Muscle of leg (tissue), 11 donors: ENCODE measurements around the gene RNF157. TPM values are rescaled to one million over a fixed set of nuclear protein-coding genes. Genes with fewer than 3 reads are reported as not detected.

ENCODE experiments used
- DNase-seq: peaks from one replicate; pipeline ENCODE4 v3.0.0; 2013
- H3K27ac ChIP-seq: one replicate; pipeline ENCODE4 v1.5.1; 2013; ENCODE audit warnings: mild to moderate bottlenecking, low read length, control low read depth
- H3K27me3 ChIP-seq: one replicate; pipeline ENCODE4 v1.6.1; 2013; ENCODE audit warnings: low read length; ENCODE audit not compliant: control insufficient read depth, insufficient read depth
- H3K36me3 ChIP-seq: one replicate; pipeline ENCODE4 v1.6.1; 2013; ENCODE audit warnings: low read length; ENCODE audit not compliant: control insufficient read depth, insufficient read depth
- H3K4me1 ChIP-seq: one replicate; pipeline ENCODE4 v1.6.1; 2013; ENCODE audit warnings: low read length; ENCODE audit not compliant: control insufficient read depth, insufficient read depth
- H3K4me3 ChIP-seq: one replicate; pipeline ENCODE4 v1.5.1; 2013; ENCODE audit warnings: low read length, control low read depth
- H3K9me3 ChIP-seq: replicated peaks from 2 replicates; pipeline ENCODE4 v1.6.1; 2013; ENCODE audit warnings: low read depth, low read length; ENCODE audit not compliant: control insufficient read depth
- WGBS: methylation state at CpG from one replicate; pipeline ENCODE4 v1.1.5; 2013; ENCODE audit warnings: missing lambda C conversion rate; ENCODE audit not compliant: insufficient coverage; 5-methylcytosine and 5-hydroxymethylcytosine counted together
- polyA plus RNA-seq, 8 donors: library from polyadenylated mRNA; unstranded; fragments of 120-200 nt; gene quantifications; one replicate each; pipeline versions ENCODE4 v1.2.1 to v1.2.3, GENCODE V29; 2013; ENCODE audit warnings: inconsistent platforms in 1 of 8, low replicate concordance in 1 of 8; ENCODE audit not compliant: insufficient read length in 8 of 8, insufficient read depth in 1 of 8
- total RNA-seq: library from RNA; stranded (reverse); fragments of 120-200 nt; gene quantifications from one replicate; pipeline ENCODE4 v1.2.4, GENCODE V29; 2013

RNF157 gene
- total and polyA plus RNA-seq, 9 donors: 5.5 to 11.1 (median 10.0) TPM

DNA sequence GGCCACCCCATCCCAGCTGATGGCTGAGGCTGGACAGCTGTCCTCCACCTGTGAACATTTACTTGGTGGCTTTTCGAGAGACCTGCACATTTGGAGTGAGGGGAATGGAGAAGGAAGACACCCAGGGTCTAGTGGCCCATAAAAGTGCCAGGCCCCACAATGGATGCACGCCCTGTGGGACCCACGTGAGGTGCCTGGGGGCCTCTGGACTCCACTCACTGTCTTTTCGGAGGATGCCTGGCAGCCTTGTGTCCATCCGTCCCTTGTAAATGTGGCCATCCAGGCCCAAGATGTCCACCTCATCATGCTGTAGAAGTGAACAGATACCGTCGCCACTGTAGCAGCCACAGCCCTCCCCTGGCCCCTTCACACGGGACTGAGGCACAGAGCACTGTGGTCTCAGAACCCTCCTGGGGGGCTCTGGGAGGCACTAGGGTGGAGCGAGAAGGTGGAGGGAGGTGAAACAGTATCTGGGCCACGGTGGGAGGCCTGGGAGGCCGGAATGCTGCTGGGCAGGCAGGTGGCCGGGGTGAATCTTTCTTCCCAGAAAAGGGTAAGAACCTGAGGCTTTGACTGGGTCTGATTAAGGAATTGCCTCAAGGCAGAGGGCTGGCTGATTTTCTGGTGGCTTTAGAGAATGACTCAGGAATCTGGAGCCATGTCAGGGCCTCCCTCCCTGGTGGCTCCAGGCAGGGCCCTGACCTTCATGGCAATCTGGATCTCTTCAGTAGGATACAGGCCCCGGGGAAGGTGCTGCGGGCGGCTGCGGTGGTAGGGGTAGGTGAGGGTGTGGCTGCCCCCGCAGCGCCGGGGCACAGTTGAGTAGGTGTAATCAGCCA is 36.4 kb upstream of the RNF157 start:
- H3K27ac ChIP-seq: no peak overlapping the region
- no peak for DNase-seq

DNA sequence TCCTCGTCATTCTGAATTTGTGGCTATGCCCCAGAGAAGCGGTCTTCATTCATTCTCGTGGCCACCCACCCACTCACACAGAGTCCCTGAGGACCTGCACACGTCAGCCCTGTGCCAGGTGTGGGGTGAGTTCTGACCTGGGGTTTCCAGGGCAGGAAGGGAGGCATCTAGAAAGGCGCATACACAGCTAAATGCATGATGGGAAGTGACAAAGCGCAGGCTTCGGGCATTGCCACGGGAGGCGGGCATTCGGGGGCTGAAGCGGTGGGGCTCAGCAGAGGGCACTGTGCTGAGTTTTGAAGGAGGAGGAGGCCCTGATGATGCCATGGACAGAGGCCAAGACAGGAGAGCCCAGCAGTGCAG is 35.8 kb upstream of the RNF157 start:
- Histone ChIP-seq H3K27me3 (no peaks in the 10 kb centered on the region), H3K4me1 (peaks cover 41% of the 10 kb centered on the region), H3K36me3 (no peaks in the 10 kb centered on the region), H3K9me3 (no peaks in the 10 kb centered on the region), H3K27ac (no peak overlapping the region), H3K4me3 (no peak overlapping the region)
- DNase-seq: no peak
- WGBS: 88% methylated on average over 7 of the region's 11 CpGs

More for the DNA sequence above, 36.4 kb upstream of the RNF157 start:
- peaks cover 41% of the 10 kb centered on the region for H3K4me1 ChIP-seq
- H3K27me3 ChIP-seq: no peaks in the 10 kb centered on the region
- H3K9me3 ChIP-seq: no peaks in the 10 kb centered on the region
- H3K36me3 ChIP-seq: no peaks in the 10 kb centered on the region
- WGBS: 73% methylated on average over 12 of the region's 19 CpGs
- no peak overlapping the region for H3K4me3 ChIP-seq

DNA sequence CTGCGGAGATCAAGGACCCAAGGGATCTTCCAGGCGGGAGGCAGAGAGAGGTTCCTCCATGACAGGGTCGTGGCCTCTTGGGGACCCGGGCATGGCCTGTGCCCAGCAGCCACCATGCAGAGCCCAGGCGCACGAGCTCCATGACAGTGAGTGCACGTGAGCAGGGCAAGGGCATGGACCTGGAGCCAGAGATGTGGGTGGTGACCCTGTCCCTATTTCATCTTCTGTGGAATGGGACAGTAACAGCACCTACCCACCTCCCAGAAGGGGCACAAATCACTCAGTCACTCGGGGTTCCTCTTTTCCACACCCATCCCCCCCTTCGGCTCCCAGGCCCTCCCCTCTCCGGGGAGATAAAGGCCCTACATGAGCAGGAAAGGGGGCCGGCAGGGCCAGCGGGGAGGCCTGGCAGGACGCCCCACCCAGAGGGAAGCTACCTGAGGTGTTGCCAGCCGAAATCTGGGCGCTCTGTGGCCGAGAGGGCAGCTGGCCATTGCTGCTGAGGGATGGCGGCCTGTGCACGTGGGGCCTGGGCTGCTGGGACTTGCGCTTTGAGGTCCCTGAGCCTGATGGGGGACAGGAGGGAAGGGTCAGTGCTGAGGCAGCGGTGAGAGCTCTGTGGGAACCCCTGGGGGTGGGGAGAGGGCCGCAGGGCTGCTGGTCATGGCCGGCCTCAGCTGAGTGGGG is 35.2 kb upstream of the RNF157 start:
- no peaks in the 10 kb centered on the region for H3K9me3 ChIP-seq
- H3K36me3 ChIP-seq: no peaks in the 10 kb centered on the region
- H3K4me1 ChIP-seq: peaks cover 46% of the 10 kb centered on the region
- 79% methylated on average over 15 of the region's 22 CpGs for WGBS
- H3K27me3 ChIP-seq: no peaks in the 10 kb centered on the region
- no peak for DNase-seq
- H3K27ac ChIP-seq: no peak overlapping the region
- no peak overlapping the region for H3K4me3 ChIP-seq

DNA sequence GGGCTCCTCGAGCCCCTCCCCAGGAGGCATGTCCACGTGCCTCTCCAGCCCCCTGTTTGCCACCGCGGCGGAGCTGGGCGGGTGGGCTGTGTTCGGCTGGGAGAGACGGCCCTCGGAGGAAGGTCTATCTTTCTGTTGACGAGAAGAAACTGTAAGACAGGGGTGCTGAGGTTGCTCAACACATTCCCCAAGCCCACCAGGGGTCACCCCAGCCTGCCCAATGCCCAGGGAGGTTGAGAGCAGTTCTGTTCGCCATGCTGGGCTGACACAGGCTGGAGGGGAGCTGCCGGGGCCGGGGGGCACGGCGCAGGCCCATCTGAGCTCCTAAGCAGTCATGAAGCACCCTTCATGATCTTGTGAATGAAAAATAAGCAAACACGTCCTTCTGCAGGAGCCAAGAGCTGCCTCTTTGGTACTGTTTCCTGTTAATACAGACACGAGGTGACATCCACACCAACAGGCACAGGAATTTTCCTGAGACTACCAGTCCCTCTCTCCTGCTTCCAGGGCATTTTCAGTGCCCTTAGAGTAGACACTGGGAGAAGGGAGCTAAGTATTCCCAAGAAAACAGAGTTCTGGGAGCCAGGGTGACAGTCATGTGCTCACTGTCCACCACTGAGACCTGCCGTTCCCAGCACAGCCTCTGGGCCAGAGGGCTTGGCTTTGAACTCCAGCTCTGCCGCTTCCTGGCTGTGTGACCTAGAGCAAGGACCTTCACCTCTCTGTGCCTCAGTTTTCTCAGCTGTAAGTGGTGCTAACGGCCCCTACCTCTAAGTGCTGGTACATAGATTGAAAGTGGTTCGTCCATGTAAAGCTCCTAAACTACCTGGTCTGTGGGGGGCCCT is 34.0 kb upstream of the RNF157 start:
- Histone ChIP-seq H3K27ac (no peak overlapping the region), H3K36me3 (peaks cover 11% of the 10 kb centered on the region), H3K9me3 (no peaks in the 10 kb centered on the region), H3K27me3 (no peaks in the 10 kb centered on the region), H3K4me1 (peaks cover 54% of the 10 kb centered on the region), H3K4me3 (no peak overlapping the region)
- DNase-seq: no peak
- 62% methylated on average over 5 of the region's 21 CpGs for WGBS

DNA sequence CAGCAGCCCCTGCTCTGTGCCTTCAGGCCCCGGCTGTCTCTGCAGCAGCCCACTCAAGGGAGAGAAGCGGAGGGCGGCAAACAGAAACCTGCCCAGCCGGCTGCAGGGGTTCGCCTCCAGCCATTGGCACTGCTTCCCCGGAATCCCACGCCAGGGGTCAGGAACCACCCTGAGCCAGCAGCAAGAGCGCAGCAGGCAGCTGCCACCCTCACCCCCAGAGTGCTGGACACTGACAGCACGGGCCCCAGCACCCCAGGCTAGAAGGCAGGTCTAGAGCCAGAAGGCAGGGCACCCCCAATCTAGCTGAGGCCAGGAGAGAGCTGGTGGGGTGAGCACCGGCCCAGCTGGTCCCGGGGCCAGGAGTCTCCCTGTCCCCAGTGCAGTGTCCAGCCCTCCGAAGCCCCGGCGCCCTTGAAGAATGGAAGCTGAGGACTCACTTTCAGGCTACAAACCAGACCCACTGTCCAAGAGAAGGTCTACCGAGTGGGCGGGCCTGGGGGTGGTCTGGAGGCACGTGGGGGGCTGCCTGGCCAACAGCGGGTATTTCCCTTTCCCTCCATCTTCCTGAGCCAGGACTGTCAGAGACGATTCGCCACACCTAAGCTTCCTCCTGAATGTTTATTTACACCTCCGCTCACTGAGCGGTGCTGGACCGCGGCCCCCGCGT is 33.3 kb upstream of the RNF157 start:
- H3K36me3 ChIP-seq: peaks cover 17% of the 10 kb centered on the region
- 59% methylated on average over 17 of the region's 26 CpGs for WGBS
- no peak overlapping the region for H3K27ac ChIP-seq
- peaks cover 55% of the 10 kb centered on the region for H3K4me1 ChIP-seq
- no peak for DNase-seq
- no peaks in the 10 kb centered on the region for H3K27me3 ChIP-seq
- H3K4me3 ChIP-seq: no peak overlapping the region
- no peaks in the 10 kb centered on the region for H3K9me3 ChIP-seq

DNA sequence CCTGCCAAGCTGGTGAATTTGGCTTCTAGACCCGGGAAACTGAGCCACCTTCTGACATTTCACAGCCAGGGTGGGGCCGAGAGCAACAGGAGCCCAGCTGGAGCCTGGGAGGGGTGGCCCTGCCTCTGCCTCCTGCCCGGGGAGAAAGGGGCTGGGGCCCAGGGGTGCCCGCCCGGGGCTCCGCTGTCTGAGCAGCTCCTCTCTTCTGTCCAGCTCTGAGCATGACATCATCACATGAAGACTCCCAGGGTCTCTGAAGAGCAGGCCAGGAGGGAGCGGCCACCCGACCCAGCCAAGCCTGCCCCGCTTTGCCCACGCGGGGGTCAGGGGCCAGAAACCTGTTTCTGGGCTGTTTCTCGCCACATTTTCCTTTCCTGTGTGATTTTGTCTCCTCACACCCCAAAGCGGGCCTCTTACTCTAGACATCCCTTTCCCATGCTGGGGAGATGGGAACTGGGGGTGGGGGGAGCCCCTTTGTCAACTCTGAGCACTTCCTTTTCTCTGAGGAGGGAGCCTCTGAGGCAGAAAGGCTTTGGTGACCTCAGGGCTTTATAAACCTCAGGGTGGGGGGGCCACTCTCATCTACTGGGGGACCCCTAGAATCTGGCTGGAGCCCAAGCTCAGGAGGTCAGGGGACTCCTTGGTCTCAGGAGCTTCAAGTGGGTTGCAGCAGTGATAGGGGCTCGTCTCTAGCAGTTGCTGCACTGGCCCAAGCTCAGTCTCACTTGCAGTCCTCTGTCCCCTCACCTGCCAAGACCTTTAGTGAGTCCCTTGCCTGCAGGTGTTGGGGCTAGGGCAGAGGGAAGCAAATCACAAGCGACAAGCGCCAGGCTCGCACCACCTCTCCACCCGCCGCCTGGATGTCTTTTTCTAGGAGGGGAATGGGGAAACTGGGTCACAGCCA is 32.5 kb upstream of the RNF157 start:
- H3K9me3 ChIP-seq: no peaks in the 10 kb centered on the region
- peaks cover 24% of the 10 kb centered on the region for H3K36me3 ChIP-seq
- H3K27me3 ChIP-seq: no peaks in the 10 kb centered on the region
- 46% methylated on average over 8 of the region's 19 CpGs for WGBS
- peak overlapping the region; percentile 85 for H3K27ac ChIP-seq
- peak; percentile 53 for DNase-seq
- peak overlapping the region; percentile 48 for H3K4me3 ChIP-seq
- H3K4me1 ChIP-seq: peaks cover 63% of the 10 kb centered on the region

DNA sequence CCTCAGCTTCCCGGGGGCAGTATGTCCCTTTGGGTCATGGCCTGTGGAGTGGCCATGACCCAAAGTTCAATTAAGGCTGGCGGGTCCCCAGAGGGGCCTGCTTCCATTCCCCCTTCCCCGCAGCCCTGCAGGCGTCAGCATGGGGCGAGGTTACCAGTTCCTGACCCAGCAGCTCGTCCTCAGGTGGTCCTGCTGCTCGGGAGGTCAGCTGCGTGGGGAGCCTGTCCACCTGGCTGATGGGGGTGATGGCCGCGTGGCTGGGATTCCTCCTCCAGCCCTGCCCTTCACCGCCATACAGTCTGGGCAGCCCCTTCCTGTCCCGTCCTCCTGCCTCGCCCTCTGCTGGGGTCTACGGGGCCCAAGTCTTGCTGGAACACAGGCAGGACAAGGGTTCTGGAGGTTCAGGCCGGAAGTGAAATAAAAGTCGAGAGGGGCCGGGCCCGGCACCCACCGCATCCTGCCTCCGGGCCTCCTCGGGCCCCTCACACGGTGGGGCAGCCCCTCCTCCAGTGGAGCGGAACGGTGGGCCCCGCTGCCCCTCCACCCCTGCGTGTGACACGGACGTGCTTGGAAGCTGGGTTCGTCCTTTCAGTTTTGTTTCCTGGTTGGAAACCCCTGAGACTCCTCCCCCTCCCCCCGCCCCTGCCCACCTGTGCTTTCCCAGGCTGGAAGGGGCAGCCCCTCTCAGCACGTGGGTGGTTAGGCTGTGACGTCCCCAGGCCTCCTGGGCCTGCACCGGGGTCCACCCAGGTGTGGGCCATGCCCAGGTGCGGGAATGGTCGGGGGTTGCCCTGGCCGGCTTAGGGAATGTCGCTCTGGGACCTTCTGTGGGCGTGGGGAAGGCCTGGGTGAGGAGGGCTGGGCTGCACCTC is 31.6 kb upstream of the RNF157 start:
- Histone ChIP-seq H3K36me3 (peaks cover 26% of the 10 kb centered on the region), H3K27ac (peak overlapping the region; percentile 85), H3K4me3 (peak overlapping the region; percentile 48), H3K27me3 (no peaks in the 10 kb centered on the region), H3K9me3 (no peaks in the 10 kb centered on the region), H3K4me1 (peaks cover 72% of the 10 kb centered on the region)
- 6% methylated on average over 28 of the region's 38 CpGs for WGBS
- DNase-seq: peak; percentile 51

DNA sequence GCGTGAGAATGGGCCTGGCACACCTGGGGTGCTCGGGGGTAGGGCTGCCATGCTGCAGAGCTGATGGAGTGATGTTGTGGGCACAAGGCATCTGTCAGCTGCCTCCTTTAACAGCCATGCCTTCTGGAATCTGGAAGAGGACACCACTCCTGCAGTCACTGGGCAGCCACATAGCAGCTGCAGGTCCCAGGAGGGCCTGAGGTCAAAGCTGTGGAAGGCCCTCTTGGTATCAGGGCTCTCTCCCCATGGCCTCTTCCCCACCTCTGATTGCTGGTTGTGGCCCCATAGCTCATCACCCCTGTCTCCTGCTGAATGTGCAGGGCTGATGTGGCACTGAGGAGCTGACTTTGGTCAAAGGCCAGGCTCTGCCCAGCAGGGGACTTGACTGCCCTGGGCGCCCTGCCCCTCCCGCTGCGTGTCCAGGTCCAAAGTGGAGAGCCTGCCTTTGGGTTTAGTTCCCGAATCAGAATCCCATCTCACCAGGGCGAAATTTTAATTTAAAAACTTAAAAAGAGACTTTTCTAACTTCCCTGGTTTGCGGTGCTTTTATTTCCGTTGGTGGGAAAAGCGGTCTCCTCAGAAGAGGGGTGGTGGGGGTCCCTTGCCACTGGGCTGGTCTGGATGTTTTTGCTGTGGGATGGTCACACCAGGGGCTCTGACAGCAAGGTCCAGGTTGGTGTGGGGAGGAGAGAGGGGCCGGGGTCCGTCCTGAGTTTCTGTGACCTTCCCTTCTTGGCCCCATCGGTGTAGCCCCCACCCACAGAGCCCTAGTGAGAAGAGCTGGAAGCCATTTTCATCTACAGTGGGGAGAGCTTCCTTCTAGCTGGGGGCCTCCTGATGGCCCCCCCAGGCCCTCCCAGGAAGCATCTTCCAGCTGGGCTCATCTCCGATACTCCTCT is 30.7 kb upstream of the RNF157 start:
- WGBS: 84% methylated on average over 5 of the region's 14 CpGs
- Histone ChIP-seq H3K27me3 (no peaks in the 10 kb centered on the region), H3K4me3 (peak overlapping the region; percentile 48), H3K9me3 (no peaks in the 10 kb centered on the region), H3K36me3 (peaks cover 26% of the 10 kb centered on the region), H3K4me1 (peaks cover 73% of the 10 kb centered on the region), H3K27ac (peak overlapping the region; percentile 85)
- DNase-seq: peak; percentile 55
